Measurements from ENCODE around the gene CSNK1A1.
"Not testable (repeated sequence)": the region's sequence is repeated elsewhere in the genome, so short reads cannot be mapped to it uniquely, and the experiment has no call there.

Gene CSNK1A1

GRCh38 chr5:149488645-149489306 is 62.5 kb downstream of the CSNK1A1 start:
- no peak for DNase-seq

- no peak for DNase-seq
Measured at GRCh38 chr5:149487672-149488071, 63.6 kb downstream of the CSNK1A1 start.

GRCh38 chr5:149486726-149487635 is 64.3 kb downstream of the CSNK1A1 start:
- DNase-seq = no peak

- DNase-seq = no peak
Measured at GRCh38 chr5:149485655-149486615, 65.3 kb downstream of the CSNK1A1 start.

GRCh38 chr5:149481485-149481884 is 69.8 kb downstream of the CSNK1A1 start:
- DNase-seq = no peak

- DNase-seq = no peak
Measured at GRCh38 chr5:149478761-149479160, 72.5 kb downstream of the CSNK1A1 start.

GRCh38 chr5:149475777-149476176 is 75.5 kb downstream of the CSNK1A1 start:
- no peak for DNase-seq

GRCh38 chr5:149474198-149474597 is 77.0 kb downstream of the CSNK1A1 start:
- no peak for DNase-seq

GRCh38 chr5:149473441-149473840 is 77.8 kb downstream of the CSNK1A1 start:
- no peak for DNase-seq

- no peak for DNase-seq
Measured at GRCh38 chr5:149472399-149472798, 78.8 kb downstream of the CSNK1A1 start.

GRCh38 chr5:149471406-149472183 is 79.6 kb downstream of the CSNK1A1 start:
- no peak for DNase-seq

- DNase-seq = no peak
Measured at GRCh38 chr5:149470942-149471341, 80.3 kb downstream of the CSNK1A1 start.

- no peak for DNase-seq
Measured at GRCh38 chr5:149466457-149466972, 84.7 kb downstream of the CSNK1A1 start.

- no peak for DNase-seq
Measured at GRCh38 chr5:149464796-149465489, 86.3 kb downstream of the CSNK1A1 start.

GRCh38 chr5:149461907-149462306 is 89.3 kb downstream of the CSNK1A1 start:
- not testable (repeated sequence) for DNase-seq

- no peak for DNase-seq
Measured at GRCh38 chr5:149459891-149460290, 91.3 kb downstream of the CSNK1A1 start.

- no peak for DNase-seq
Measured at GRCh38 chr5:149457393-149457763, 93.9 kb downstream of the CSNK1A1 start.

- DNase-seq = no peak
Measured at GRCh38 chr5:149456597-149457392, 94.4 kb downstream of the CSNK1A1 start.

GRCh38 chr5:149455889-149456409 is 95.3 kb downstream of the CSNK1A1 start:
- DNase-seq = no peak
